Thyroid gland (tissue), 4 donors: ENCODE results near the gene CD226.
"Not testable (repeated sequence)": the region's sequence is repeated elsewhere in the genome, so short reads cannot be mapped to it uniquely, and the experiment has no call there.

Experiments
- CTCF ChIP-seq, 6 experiments: fragments of 200-600 bp in 3 of 6; fragments of 450-650 bp in 3 of 6; sonication (generic) in 3 of 6; IDR thresholded peaks; one replicate each; pipeline ENCODE4 v1.5.1; 2016 to 2019; ENCODE audit warnings: antibody characterized with exemption in 6 of 6, mild to moderate bottlenecking in 2 of 6, inconsistent platforms in 1 of 6, moderate library complexity in 1 of 6
- POLR2A ChIP-seq, 2 donors: fragments of 450-650 bp; IDR thresholded peaks; one replicate each; pipeline ENCODE4 v1.6.1; 2017; ENCODE audit warnings: antibody characterized with exemption in 2 of 2, mild to moderate bottlenecking in 2 of 2, moderate library complexity in 1 of 2

DNA sequence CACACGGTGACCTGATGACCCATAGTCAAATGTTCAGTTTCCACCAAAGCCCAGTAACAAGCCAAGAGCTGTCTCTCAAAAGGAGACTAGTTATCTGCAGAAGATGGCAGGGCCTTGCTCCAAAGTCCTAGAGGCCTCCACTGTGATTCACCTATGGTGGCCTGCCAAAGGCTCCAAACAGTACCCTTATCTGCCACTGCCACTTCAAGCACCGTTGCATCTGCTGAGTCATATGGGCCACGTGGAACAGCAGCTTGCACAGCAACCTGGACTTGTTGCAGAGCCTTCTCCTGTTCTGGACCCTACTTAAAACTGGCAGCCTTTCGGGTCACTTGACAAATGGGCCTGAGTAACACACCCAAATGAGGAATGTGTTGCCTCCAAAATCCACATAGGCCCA lies 27.6 kb upstream of the CD226 start:
- not testable (repeated sequence) for TF ChIP-seq CTCF, POLR2A (IDR thresholded peaks at IDR 0.05)
